Heart left ventricle (tissue), 13 donors: ENCODE measurements around the gene RIPK4.

ENCODE experiments used
- CTCF ChIP-seq, 12 donors: fragments of 200-600 bp; sonication (generic) in 4 of 12; IDR thresholded peaks; one replicate each; pipeline versions ENCODE4 v1.5.0 to v1.8.0; 2018 to 2022; ENCODE audit warnings: antibody characterized with exemption in 12 of 12, mild to moderate bottlenecking in 5 of 12
- POLR2A ChIP-seq, 2 donors: fragments of 450-650 bp; IDR thresholded peaks; one replicate each; pipeline ENCODE4 v1.6.1; 2017; ENCODE audit warnings: antibody characterized with exemption in 2 of 2, mild to moderate bottlenecking in 2 of 2, moderate library complexity in 2 of 2
- donor health status: ischemic (EF 13 %, LVEDD 7.1; RV severe dilation, severe dysfunction).
- donor health status: DM: no; HTN: yes; CAD: no.
- donor health status: DM: no; HTN: no; CAD: no.
- donor health status: ischemic (EF 25% LVEDD 6.9; RV normal size, moderate dysfunction).
- donor health status: ischemic (EF 25% LVEDD 5.7; RV mildly dilated, moderate dysfunction).
- donor health status: ischemic (EF 35%, LVEDD 5.7; RV mildly dilated, moderate dysfunction).
- donor health status: nonischemic (EF 11% LVEDD 7.7; RV severe dilation, severe dysfunction).
- donor health status: DM: yes; HTN: yes; CAD: no.
- donor health status: PGD.
- donor health status: ischemic (EF 29% LVEDD 5.4; RV normal size, mild dysfunction).
- donor health status: nonischemic (EF 23%, LVEDD 6.1; RV moderate dilation, normal function).

GRCh38 chr21:41799763-41800162 lies 32.9 kb upstream of the RIPK4 start:
- TF ChIP-seq CTCF (IDR thresholded peaks at IDR 0.05) (no peak), POLR2A (IDR thresholded peaks at IDR 0.05) (no peak)
